ENCODE data around the gene RD3L.
A peak's percentile ranks its signal among the peaks of the same experiment; 100 is the strongest.

- TF ChIP-seq CTCF (IDR thresholded peaks at IDR 0.05; ENCODE audit: borderline replicate concordance, extremely low read depth, low read length, poor library complexity, severe bottlenecking) (peak; percentile 79), EZH2 (IDR thresholded peaks at IDR 0.05; ENCODE audit: borderline replicate concordance, low read depth, low read length, severe bottlenecking) (no peak)
Measured at GRCh38 chr14:103910262-103910935, 31.9 kb downstream of the RD3L start.

Measured in DND-41 (cell line).